Measurements from ENCODE around the gene KCNMB2.
"Not testable (repeated sequence)": the region's sequence is repeated elsewhere in the genome, so short reads cannot be mapped to it uniquely, and the experiment has no call there.

The KCNMB2 gene

DNA sequence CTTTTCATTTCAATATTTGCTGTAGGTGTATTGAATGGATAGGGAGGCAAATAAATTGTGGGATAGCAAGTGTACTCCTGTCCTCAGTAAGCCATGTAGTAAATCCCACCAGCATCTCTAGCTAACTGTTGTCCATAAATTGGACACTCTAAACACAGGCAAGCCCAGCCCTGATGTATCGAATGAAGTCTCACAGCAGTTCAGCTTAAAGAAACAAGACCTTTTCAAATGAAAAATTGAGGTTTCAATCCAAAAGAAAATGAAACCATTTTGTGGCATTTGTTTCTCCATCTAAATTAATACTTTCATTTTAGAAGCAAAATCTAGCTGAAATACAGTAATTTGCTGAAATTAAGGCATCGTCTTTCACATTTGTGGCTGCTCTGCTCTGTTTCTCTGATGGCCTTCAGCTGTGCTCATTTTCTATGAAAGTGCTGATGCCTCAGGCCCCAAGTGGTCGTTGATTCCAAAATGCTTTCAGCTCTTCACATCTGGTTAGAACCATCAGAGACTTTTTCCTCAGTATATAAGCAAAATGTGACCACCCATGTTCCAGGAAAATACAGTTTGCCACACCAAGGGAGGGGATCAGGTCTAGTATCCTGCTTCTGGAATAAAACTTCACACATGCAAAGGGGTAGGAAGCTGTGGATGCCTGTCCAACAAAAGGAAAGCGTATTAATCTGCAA lies 290.3 kb downstream of the KCNMB2 start:
- DNase-seq = peak; percentile 29

- no peak for DNase-seq
These were observed 291.1 kb downstream of the KCNMB2 start for GRCh38 chr3:178827285-178827856.

- DNase-seq = no peak
These were observed 297.5 kb downstream of the KCNMB2 start for GRCh38 chr3:178833695-178834094.

GRCh38 chr3:178835033-178835432 lies 298.8 kb downstream of the KCNMB2 start:
- no peak for DNase-seq

- no peak for DNase-seq
These were observed 301.3 kb downstream of the KCNMB2 start for GRCh38 chr3:178837512-178837911.

GRCh38 chr3:178840586-178840985 lies 304.4 kb downstream of the KCNMB2 start:
- DNase-seq = no peak

GRCh38 chr3:178841011-178841410 lies 304.8 kb downstream of the KCNMB2 start:
- no peak for DNase-seq

GRCh38 chr3:178844916-178845315 lies 308.7 kb downstream of the KCNMB2 start:
- no peak for DNase-seq

GRCh38 chr3:178845420-178846118 lies 309.3 kb downstream of the KCNMB2 start:
- peak; percentile 30 for DNase-seq

- DNase-seq = no peak
These were observed 311.0 kb downstream of the KCNMB2 start for GRCh38 chr3:178847190-178847589.

GRCh38 chr3:178849199-178849910 lies 313.1 kb downstream of the KCNMB2 start:
- DNase-seq = no peak

DNA sequence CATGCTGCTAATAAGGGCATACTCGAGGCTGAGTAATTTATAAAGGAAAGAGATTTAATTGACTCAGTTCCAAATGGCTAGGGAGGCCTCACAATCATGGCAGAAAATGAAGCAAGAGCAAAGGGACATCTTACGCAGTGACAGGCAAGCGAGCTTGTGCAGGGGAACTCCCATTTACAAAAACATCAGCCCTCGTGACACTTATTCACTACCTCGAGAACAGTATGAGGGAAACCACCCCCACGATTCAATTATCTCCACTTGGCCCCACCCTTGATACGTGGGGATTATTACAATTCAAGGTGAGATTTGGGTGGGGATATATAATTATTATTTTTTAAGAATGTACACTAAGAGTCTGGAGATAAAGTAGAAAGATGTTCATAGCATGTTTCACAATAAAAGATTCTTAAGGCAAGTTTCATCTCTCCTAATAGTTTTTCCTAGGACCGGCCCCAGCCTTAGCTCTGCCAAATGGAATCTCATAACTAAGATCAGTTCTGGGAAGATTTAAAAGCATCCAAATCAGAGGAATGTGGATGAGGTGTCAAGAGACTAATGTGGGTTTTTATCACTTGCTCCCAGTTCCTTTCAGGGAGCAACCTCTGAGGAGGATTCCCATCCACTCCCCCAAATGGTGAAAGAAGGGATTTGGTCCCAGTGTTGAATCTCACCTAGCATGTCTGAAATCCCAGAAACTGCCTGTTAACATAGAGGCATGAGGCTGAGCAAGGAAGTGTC lies 314.4 kb downstream of the KCNMB2 start:
- DNase-seq = no peak

- peak; percentile 37 for DNase-seq
These were observed 315.3 kb downstream of the KCNMB2 start for GRCh38 chr3:178851564-178851963.

DNA sequence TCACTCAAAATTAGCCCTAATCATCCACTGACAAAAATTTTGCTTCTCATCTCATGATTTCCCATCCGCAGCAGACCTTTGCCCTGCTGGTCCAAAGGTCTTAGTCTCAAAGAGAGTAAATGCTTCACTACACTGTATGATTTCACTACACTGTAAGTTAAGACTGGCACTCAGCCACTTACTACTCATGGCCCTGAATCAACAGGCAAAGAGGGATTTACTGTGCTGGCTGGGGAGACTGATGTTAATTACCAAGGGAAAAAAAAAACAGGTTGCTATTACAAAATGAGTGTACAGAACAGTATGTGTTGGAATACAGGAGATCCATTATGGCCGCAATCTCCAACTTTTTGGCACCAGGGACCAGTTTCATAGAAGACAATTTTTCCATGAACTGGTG lies 320.6 kb downstream of the KCNMB2 start:
- no peak for DNase-seq

DNA sequence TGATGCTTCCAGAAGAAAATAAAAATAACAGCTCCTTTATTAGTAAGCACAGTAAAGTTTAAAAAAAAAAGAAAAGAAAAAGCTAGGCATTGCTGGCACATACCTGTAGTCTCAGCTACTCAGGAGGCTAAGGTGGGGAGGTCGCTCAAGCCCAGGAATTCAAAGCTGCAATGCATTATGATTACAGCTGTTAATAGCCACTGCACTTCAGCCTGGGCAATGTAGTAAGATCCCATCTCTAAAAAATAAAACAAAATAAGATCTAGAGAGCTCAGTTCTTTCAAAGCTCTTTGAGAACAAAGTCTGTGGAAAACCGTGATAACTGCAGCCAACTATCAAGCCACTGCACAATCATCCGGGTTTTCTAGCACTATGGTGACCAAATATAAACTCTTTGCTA lies 323.1 kb downstream of the KCNMB2 start:
- no peak for DNase-seq

DNA sequence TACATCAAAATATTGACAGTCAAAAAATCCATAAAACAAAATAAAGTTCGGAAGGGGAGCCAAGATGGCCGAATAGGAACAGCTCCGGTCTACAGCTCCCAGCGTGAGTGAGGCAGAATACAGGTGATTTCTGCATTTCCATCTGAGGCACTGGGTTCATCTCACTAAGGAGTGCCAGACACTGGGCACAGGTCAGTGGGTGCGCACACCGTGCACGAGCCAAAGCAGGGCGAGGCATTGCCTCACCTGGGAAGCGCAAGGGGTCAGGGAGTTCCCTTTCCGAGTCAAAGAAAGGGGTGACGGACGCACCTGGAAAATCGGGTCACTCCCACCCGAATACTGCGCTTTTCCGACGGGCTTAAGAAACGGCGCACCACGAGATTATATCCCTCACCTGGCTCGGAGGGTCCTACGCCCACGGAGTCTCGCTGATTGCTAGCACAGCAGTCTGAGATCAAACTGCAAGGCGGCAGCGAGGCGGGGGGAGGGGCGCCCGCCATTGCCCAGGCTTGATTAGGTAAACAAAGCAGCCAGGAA lies 323.7 kb downstream of the KCNMB2 start:
- DNase-seq = not testable (repeated sequence)

DNA sequence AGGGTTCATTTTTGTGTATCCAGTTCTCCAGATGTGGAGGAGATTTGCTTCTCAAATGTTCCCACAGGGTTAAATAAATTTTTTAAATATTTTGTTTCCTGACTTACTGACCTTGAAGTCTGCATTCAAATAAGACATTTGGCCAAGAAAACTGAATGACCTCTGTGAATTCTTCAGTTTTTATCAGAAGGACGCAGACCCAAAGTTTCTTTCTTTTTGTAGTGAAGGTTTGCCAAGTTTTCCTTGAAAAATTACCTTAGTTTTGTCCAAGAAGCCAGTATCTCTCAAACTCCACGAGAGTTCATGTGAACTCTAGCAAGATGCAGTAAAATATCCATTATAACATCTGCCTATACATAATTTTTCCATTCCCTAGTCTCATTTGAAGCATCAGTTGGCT lies 332.4 kb downstream of the KCNMB2 start:
- no peak for DNase-seq

DNA sequence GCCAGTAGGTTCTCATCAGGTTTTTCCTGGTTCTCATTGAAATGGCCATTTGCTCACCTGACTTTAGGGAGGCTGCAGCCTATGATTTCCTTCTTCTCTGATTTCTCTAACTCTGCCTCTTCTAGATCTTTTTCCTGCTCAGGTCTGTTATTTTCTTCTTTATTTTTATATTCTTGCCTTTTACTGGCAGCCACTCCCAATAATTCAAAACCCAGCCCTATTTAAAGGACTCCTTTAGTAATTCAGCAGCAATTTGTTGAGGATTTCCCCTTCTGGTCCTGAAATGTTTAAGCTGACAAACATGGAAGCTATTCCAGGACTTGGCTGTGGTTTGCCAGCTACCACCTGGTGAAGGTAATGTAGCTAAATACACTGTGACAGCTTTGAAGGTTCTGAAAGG lies 333.8 kb downstream of the KCNMB2 start:
- DNase-seq = no peak

- DNase-seq = no peak
These were observed 338.9 kb downstream of the KCNMB2 start for GRCh38 chr3:178875157-178875556.

DNA sequence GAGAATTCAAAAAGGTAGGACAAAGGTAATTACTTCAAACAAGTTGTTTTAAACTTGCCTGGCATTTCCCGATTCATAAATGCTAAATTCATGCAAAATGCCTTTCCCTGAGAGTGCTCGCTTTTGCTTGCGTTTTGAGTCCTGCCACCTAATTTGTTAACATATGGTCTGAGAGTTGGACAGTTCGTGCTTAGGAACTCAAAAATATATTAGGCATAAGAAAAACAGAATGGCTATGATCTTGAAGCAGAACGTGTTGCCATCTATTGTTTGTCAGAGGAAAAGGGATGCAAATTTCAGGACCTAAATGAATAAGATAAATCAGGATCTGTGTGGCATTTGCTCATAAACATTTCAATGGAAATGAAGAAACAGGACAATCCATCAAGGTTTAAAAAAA lies 339.6 kb downstream of the KCNMB2 start:
- no peak for DNase-seq

DNA sequence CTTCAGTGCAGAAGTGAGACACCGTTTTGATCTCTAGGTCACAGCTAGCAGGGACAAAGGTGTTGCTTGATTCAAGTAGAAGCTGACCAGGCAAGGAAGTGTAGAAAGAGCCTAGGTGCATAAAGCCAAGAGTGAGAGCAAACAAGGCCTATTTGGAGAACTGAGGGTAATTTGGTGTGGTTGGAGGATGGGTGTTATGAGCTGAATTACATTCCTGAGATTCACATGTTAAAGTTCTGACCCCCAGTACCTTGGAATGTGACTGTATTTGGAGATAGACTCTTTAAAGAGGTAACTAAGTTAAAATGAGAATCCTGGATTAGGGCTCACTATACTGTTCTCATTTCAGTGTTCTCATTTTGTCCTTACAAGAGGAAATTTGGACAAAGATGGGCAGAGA lies 344.0 kb downstream of the KCNMB2 start:
- DNase-seq = no peak

Data from femur (tissue), 1 donor.